Measurements from ENCODE around the gene KRT84.
"Not testable (repeated sequence)": the region's sequence is repeated elsewhere in the genome, so short reads cannot be mapped to it uniquely, and the experiment has no call there.

KRT84 gene

GRCh38 chr12:52410589-52411248 is 25.3 kb upstream of the KRT84 start:
- DNase-seq (ENCODE audit: low read depth): not testable (repeated sequence)

- DNase-seq (ENCODE audit: low read depth): no peak
These were observed 22.5 kb upstream of the KRT84 start for GRCh38 chr12:52407918-52408317.

GRCh38 chr12:52405922-52406385 is 20.5 kb upstream of the KRT84 start, which contains the start of gene KRT82:
Gene KRT82 (minus strand): TSS chr12:52406335. CDS start chr12:52406277, 58 bp downstream.
- no peak for DNase-seq (ENCODE audit: low read depth)

GRCh38 chr12:52404951-52405350 is 19.5 kb upstream of the KRT84 start:
- no peak for DNase-seq (ENCODE audit: low read depth)

- no peak for DNase-seq (ENCODE audit: low read depth)
These were observed 18.1 kb upstream of the KRT84 start for GRCh38 chr12:52403561-52403960.

- no peak for DNase-seq (ENCODE audit: low read depth)
These were observed 17.6 kb upstream of the KRT84 start for GRCh38 chr12:52402873-52403540.

- no peak for DNase-seq (ENCODE audit: low read depth)
These were observed 16.9 kb upstream of the KRT84 start for GRCh38 chr12:52402377-52402776.

- no peak for DNase-seq (ENCODE audit: low read depth)
These were observed 16.5 kb upstream of the KRT84 start for GRCh38 chr12:52401926-52402325.

- no peak for DNase-seq (ENCODE audit: low read depth)
These were observed 16.1 kb upstream of the KRT84 start for GRCh38 chr12:52401526-52401925.

GRCh38 chr12:52400906-52401305 is 15.5 kb upstream of the KRT84 start:
- no peak for DNase-seq (ENCODE audit: low read depth)

GRCh38 chr12:52399756-52400155 is 14.3 kb upstream of the KRT84 start:
- no peak for DNase-seq (ENCODE audit: low read depth)

- no peak for DNase-seq (ENCODE audit: low read depth)
These were observed 12.7 kb upstream of the KRT84 start for GRCh38 chr12:52398176-52398575.

- DNase-seq (ENCODE audit: low read depth): no peak
These were observed 11.2 kb upstream of the KRT84 start for GRCh38 chr12:52396656-52397055.

- DNase-seq (ENCODE audit: low read depth): peak; percentile 44
These were observed 10.4 kb upstream of the KRT84 start for GRCh38 chr12:52395761-52396434.

GRCh38 chr12:52394836-52395405 is 9.5 kb upstream of the KRT84 start:
- DNase-seq (ENCODE audit: low read depth): no peak

GRCh38 chr12:52392465-52393007 is 7.1 kb upstream of the KRT84 start:
- no peak for DNase-seq (ENCODE audit: low read depth)

- DNase-seq (ENCODE audit: low read depth): no peak
These were observed 6.2 kb upstream of the KRT84 start for GRCh38 chr12:52391618-52392002.

GRCh38 chr12:52390739-52391617 is 5.5 kb upstream of the KRT84 start:
- DNase-seq (ENCODE audit: low read depth): no peak

GRCh38 chr12:52389313-52390207 is 4.1 kb upstream of the KRT84 start:
- DNase-seq (ENCODE audit: low read depth): no peak

GRCh38 chr12:52387859-52388258 is 2.4 kb upstream of the KRT84 start:
- DNase-seq (ENCODE audit: low read depth): no peak
